Left kidney (tissue), 8 donors: Measurements from ENCODE around the gene SCAF11. TPM values are rescaled to one million over a fixed set of nuclear protein-coding genes. Genes with fewer than 3 reads are reported as not detected.
"Not testable (repeated sequence)": the region's sequence is repeated elsewhere in the genome, so short reads cannot be mapped to it uniquely, and the experiment has no call there.

Source experiments
- DNase-seq: peaks from one replicate; pipeline ENCODE4 v3.0.0-alpha.2; 2013
- long read RNA-seq, 8 donors: transcript quantifications; one replicate each; lab custom pipeline, GENCODE V29; 2026
- polyA plus RNA-seq: library from polyadenylated mRNA; unstranded; fragments of 120-200 nt; gene quantifications from one replicate; pipeline ENCODE4 v1.2.1, GENCODE V29; 2013; ENCODE audit not compliant: insufficient read length

SCAF11 gene, protein sequence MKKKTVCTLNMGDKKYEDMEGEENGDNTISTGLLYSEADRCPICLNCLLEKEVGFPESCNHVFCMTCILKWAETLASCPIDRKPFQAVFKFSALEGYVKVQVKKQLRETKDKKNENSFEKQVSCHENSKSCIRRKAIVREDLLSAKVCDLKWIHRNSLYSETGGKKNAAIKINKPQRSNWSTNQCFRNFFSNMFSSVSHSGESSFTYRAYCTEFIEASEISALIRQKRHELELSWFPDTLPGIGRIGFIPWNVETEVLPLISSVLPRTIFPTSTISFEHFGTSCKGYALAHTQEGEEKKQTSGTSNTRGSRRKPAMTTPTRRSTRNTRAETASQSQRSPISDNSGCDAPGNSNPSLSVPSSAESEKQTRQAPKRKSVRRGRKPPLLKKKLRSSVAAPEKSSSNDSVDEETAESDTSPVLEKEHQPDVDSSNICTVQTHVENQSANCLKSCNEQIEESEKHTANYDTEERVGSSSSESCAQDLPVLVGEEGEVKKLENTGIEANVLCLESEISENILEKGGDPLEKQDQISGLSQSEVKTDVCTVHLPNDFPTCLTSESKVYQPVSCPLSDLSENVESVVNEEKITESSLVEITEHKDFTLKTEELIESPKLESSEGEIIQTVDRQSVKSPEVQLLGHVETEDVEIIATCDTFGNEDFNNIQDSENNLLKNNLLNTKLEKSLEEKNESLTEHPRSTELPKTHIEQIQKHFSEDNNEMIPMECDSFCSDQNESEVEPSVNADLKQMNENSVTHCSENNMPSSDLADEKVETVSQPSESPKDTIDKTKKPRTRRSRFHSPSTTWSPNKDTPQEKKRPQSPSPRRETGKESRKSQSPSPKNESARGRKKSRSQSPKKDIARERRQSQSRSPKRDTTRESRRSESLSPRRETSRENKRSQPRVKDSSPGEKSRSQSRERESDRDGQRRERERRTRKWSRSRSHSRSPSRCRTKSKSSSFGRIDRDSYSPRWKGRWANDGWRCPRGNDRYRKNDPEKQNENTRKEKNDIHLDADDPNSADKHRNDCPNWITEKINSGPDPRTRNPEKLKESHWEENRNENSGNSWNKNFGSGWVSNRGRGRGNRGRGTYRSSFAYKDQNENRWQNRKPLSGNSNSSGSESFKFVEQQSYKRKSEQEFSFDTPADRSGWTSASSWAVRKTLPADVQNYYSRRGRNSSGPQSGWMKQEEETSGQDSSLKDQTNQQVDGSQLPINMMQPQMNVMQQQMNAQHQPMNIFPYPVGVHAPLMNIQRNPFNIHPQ (N-terminal part only)
- polyA plus RNA-seq, result 142 TPM
- long read RNA-seq, donor 1, full-length matches to known transcripts, result 22 of 36 reads
- long read RNA-seq, donor 1, partial matches to known transcripts, result 14 of 36 reads
- long read RNA-seq, donor 1, other reads (novel, unspliced or antisense), result 0 of 36 reads
- long read RNA-seq, donor 2, full-length matches to known transcripts, result 15 of 20 reads
- long read RNA-seq, donor 2, partial matches to known transcripts, result 5 of 20 reads
- long read RNA-seq, donor 2, other reads (novel, unspliced or antisense), result 0 of 20 reads
- long read RNA-seq, donor 3, full-length matches to known transcripts, result 13 of 25 reads
- long read RNA-seq, donor 3, partial matches to known transcripts, result 12 of 25 reads
- long read RNA-seq, donor 3, other reads (novel, unspliced or antisense), result 0 of 25 reads
- long read RNA-seq, donor 4, partial matches to known transcripts, result 0 of 3 reads
- long read RNA-seq, donor 4, other reads (novel, unspliced or antisense), result 0 of 3 reads
- long read RNA-seq, donor 5, full-length matches to known transcripts, result 12 of 78 reads
- long read RNA-seq, donor 5, partial matches to known transcripts, result 66 of 78 reads
- long read RNA-seq, donor 5, other reads (novel, unspliced or antisense), result 0 of 78 reads
- long read RNA-seq, donor 6, full-length matches to known transcripts, result 15 of 35 reads
- long read RNA-seq, donor 6, partial matches to known transcripts, result 20 of 35 reads
- long read RNA-seq, donor 6, other reads (novel, unspliced or antisense), result 0 of 35 reads
- long read RNA-seq, donor 7, full-length matches to known transcripts, result 17 of 48 reads
- long read RNA-seq, donor 7, partial matches to known transcripts, result 31 of 48 reads
- long read RNA-seq, donor 7, other reads (novel, unspliced or antisense), result 0 of 48 reads
- long read RNA-seq, donor 8, full-length matches to known transcripts, result 7 of 25 reads
- long read RNA-seq, donor 8, partial matches to known transcripts, result 18 of 25 reads
- long read RNA-seq, donor 8, other reads (novel, unspliced or antisense), result 0 of 25 reads

DNA sequence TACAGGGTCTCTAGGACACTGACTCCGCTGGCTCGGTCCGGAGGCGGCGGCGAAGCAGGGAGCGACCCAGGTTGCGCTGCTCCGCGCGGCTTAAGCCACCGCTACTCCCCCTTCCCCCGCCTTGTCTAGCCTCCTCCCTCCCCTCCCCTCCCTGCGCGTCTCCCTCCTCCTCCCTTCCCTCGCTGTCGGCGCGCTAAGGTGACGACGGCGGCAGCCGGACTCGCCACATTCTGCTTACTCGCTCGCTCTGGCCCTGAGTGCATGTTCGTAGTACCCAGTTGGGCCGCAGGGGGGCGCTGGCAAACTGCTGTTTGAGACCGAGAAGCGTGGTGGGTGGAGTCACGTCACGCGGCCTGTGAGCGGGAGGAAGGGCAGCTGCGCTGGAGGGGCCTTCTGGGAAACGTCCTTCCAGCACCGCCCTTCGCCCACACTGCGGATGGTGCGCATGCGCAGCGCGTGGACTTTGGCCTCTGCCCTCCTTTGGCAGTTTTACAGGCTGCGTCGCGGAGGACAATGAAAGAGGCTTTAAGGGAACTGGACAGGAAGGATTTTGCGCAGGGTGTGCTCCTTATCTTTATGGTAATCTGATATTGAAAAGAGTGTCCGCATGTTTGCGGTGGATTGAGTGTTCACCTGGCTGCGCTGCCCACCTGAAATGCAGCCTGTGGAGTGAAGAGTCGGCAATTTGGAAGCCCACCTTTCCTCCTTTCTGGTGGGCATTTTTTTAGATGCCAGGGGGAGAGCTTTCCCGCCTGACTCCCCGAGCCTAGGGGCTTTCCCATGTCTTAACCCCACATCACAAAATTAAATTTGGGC is at the start of gene SCAF11:
TSS of gene SCAF11 (minus strand) at position 107 of the 816 bp plus-strand sequence. CDS start 26,407 bp downstream, outside the sequence.
- DNase-seq, result peak; percentile 100

- DNase-seq, result not testable (repeated sequence)
These were observed 46.7 kb upstream of the SCAF11 start for GRCh38 chr12:46037066-46037465.

DNA sequence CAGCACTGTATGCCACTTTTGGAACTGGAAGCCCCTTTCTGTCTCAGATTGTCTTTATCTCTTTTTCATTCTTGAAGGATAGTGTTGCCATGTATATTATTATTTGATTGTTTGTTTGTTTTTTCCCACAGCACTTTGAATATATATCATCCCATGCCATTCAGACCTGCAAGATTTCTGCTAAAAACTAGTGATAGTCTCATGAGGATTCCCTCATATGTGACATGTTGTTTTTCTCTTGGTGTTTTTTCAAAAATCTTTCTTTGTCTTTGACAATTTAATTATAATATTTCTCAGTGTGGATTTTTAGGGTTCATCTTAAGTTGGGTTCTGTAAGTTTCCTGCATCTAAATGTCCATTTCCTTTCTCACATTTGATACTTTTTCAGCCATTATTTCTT is 36.8 kb upstream of the SCAF11 start:
- no peak for DNase-seq

DNA sequence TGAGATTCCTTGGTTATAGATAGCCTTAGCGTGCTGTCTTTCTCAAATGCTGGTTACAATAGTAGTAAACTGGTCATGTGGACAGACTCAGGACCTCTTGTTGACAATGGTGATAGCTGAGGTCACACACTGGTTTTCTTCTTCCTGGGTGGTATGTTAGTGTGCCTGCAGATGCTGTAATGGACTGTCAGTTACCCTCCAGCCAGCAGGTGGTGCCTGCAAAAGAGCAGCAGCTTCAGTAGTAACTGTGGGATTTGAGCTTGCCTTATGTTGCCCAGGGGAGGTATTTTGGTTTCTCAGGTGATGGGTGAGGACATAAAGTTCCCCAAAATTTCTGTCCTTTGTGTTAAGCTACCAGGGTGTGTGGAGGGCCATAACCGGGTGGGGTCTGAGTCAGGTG is 33.7 kb upstream of the SCAF11 start:
- DNase-seq, result no peak

- no peak for DNase-seq
These were observed 30.4 kb upstream of the SCAF11 start for GRCh38 chr12:46020768-46021167.

DNA sequence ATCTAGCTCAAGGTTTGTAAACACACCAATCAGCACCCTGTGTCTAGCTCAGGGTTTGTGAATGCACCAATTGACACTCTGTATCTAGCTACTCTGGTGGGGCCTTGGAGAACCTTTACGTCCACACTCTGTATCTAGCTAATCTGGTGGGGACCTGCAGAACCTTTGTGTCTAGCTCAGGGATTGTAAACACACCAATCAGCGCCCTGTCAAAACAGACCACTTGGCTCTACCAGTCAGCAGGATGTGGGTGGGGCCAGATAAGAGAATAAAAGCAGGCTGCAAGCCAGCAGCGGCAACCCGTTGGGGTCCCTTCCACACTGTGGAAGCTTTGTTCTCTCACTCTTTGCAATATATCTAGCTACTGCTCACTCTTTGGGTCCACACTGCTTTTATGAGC is 28.3 kb upstream of the SCAF11 start:
- not testable (repeated sequence) for DNase-seq

DNA sequence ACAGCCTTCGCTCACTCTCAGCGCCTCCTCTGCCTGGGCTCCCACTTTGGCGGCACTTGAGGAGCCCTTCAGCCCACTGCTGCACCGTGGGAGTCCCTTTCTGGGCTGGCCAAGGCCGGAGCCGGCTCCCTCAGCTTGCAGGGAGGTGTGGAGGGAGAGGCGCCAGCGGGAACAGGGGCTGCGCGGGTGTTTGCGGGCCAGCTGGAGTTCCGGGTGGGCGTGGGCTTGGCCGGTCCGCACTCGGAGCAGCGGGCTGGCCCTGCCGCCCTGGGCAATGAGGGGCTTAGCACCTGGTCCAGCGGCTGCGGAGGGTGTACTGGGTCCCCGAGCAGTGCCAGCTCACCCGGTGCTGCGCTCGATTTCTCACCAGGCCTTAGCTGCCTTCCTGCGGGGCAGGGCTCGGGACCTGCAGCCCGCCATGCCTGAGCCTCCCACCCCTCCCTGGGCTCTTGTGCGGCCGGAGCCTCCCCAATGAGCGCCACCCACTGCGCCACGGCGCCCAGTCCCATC is 27.5 kb upstream of the SCAF11 start:
- not testable (repeated sequence) for DNase-seq

DNA sequence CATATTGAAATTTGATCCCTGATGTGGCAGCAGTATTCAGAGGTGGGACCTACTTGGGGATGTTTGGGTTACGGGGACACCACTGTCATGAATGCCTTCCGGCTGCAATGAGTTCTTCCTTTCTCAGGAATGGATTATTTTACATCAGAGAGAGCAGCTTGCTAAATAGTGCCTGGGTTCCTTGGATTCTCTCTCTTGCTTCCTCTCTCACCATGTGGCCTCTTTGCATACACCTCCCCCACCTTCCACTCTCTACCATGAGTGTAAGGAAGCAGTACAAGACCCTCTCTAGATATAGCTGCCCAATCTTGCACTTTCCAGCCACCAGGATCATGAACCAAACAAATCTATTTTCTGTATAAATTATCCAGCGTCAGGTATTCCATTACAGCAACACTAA is 15.4 kb upstream of the SCAF11 start:
- DNase-seq, result no peak

DNA sequence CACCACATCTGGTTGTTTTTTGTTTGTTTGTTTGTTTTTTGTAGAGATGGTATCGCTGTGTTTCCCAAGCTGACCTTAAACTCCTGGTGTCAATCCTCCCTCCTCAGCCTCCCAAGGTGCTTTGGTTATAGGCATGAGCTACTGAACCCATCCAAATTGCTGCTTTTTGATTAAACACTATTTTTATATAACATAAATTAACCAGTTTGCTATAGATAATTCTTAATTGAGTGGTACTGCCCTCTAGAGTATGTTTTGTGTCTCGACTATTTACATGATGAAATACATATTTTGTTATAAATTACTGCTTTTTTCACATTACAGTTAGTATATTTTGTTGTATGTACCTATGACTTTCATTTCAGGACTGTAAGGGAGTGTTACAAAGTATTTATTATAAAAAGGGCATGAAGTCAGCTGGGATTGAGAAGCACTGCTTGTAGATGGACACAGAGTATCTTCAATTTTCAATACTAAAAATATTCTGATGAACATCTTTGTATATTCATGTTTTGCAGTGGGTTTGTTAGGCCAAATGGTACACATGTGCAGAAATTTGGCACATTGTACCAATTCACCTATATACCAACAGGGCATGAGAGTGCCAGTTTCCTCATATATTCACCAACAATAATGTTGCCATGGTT is 14.9 kb upstream of the SCAF11 start:
- no peak for DNase-seq

DNA sequence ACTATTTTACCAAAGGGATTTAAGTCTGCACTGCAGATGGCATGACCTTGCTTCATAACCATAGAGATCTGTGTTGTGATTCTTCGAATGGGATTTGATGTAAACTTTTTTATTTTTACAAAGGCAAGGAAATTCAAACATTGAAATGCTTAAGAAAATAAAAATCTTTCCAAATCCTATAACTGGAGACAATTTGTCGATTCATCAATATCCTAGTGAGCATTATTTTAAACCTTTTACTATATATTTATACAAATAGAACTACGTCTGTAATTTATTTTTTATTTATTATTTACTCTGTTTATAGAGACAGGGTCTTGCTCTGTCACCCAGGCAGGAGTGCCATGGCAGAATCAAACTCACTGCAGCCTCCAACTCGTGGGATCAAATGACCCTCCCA is 14.3 kb upstream of the SCAF11 start:
- no peak for DNase-seq

- not testable (repeated sequence) for DNase-seq
These were observed 9.7 kb upstream of the SCAF11 start for GRCh38 chr12:46000076-46000475.

GRCh38 chr12:45994736-45995135 is 4.4 kb upstream of the SCAF11 start:
- no peak for DNase-seq

- DNase-seq, result peak; percentile 59
These were observed 1.2 kb upstream of the SCAF11 start for GRCh38 chr12:45991284-45992249.

- DNase-seq, result peak; percentile 61
These were observed 480 bp downstream of the SCAF11 start for GRCh38 chr12:45989721-45990467.

GRCh38 chr12:45989287-45989686 is 1.1 kb downstream of the SCAF11 start:
- DNase-seq, result no peak

DNA sequence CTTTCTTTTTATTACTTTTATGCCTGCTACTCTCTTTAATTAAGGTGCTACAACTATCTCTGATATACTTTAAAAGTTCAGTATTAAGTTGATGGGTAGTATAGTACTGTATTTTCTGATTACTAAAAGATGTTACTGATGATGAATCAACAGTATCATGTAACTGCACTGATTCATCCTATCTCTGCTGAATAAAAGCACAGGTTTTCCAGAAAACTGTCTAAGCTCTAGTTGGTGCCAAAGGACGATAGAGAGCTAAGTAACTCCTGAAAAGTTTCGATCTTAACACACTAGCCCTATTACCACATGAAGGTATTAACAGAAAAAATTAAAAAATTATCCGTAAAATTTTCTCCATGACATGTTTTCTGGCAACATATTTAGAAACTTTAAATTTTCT is 2.1 kb downstream of the SCAF11 start:
- no peak for DNase-seq
